Stimulated activated CD4-positive, alpha-beta T cell treated with anti-CD3 and anti-CD28 coated beads, Interleukin-4, amount 100 ng/mL, for 4 hours (primary cell): ENCODE results near the gene ELP1.
"Not testable (repeated sequence)": the region's sequence is repeated elsewhere in the genome, so short reads cannot be mapped to it uniquely, and the experiment has no call there.

Source experiments
- DNase-seq, 2 experiments: peaks; one replicate each; pipeline ENCODE4 v3.0.0-alpha.2; 2020

ELP1 gene

GRCh38 chr9:108921200-108921599, 12.7 kb downstream of the ELP1 start:
- no peak for DNase-seq

- not testable (repeated sequence) for DNase-seq
These were observed 13.5 kb downstream of the ELP1 start for GRCh38 chr9:108920401-108920800.

- no peak for DNase-seq
These were observed 14.4 kb downstream of the ELP1 start for GRCh38 chr9:108919517-108919916.

GRCh38 chr9:108913391-108913790, 20.5 kb downstream of the ELP1 start:
- no peak for DNase-seq

- DNase-seq = no peak
These were observed 22.1 kb downstream of the ELP1 start for GRCh38 chr9:108911820-108912219.

- DNase-seq = no peak
These were observed 23.0 kb downstream of the ELP1 start for GRCh38 chr9:108910914-108911313.

- no peak for DNase-seq
These were observed 23.5 kb downstream of the ELP1 start for GRCh38 chr9:108910402-108910801.

GRCh38 chr9:108905494-108905893, 28.4 kb downstream of the ELP1 start:
- no peak for DNase-seq

GRCh38 chr9:108904161-108904560, 29.8 kb downstream of the ELP1 start:
- DNase-seq = no peak

GRCh38 chr9:108903420-108904103, 30.4 kb downstream of the ELP1 start:
- no peak for DNase-seq

GRCh38 chr9:108900176-108900575, 33.7 kb downstream of the ELP1 start:
- no peak for DNase-seq

- DNase-seq = not testable (repeated sequence)
These were observed 34.8 kb downstream of the ELP1 start for GRCh38 chr9:108899023-108899695.

- no peak for DNase-seq
These were observed 36.4 kb downstream of the ELP1 start for GRCh38 chr9:108897324-108898096.

GRCh38 chr9:108894225-108894997, 39.5 kb downstream of the ELP1 start:
- no peak for DNase-seq

GRCh38 chr9:108889649-108890067, 44.3 kb downstream of the ELP1 start:
- no peak for DNase-seq

GRCh38 chr9:108886594-108887271, 47.2 kb downstream of the ELP1 start:
- not testable (repeated sequence) for DNase-seq

- peak; percentile 16 to 41 for DNase-seq
These were observed 48.1 kb downstream of the ELP1 start for GRCh38 chr9:108885643-108886348.

- DNase-seq = no peak
These were observed 49.2 kb downstream of the ELP1 start for GRCh38 chr9:108884701-108885100.

- no peak for DNase-seq
These were observed 50.8 kb downstream of the ELP1 start for GRCh38 chr9:108883085-108883484.

- DNase-seq = no peak
These were observed 51.7 kb downstream of the ELP1 start for GRCh38 chr9:108882052-108882888.
